ENCODE results near the gene BRD1. TPM values are rescaled to one million over a fixed set of nuclear protein-coding genes. Genes with fewer than 3 reads are reported as not detected.

The BRD1 gene
- total and polyA plus RNA-seq, 9 donors = 13.6 to 45.6 (median 35.8) TPM

DNA sequence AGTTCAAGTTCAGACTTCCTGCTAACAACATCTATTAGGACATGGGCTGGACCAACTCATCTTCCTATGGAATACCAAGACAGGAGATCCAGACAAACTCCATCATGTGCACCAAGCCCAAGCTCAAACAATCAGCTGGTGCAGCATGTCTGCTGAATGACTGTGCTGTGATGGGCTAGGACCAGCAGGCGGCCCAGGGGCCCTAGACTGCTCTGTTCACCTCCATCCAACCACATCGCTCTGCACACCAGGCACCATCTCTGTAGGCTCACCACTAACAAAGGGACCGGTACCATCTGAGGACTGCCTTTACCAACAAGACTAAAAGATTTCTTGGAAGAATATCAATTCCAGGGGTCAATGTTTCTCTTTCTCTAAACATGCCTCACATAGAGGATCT lies 10.3 kb downstream of the BRD1 start:
- Histone ChIP-seq H3K36me3 (no peaks in the 10 kb centered on the region), H3K27me3 (no peaks in the 10 kb centered on the region), H3K27ac (no peak overlapping the region), H3K4me1 (ENCODE audit: insufficient read depth) (peaks cover 25% of the 10 kb centered on the region), H3K4me3 (no peak overlapping the region), H3K9me3 (no peaks in the 10 kb centered on the region)
- intact Hi-C loops (cut with DNase I) = no loop called here
- WGBS, 3 donors = 79 to 96% (median 94%) methylated on average over 3 of the region's 3 CpGs
- DNase-seq = no peak
- TF ChIP-seq POLR2A (IDR thresholded peaks at IDR 0.05) = no peak
- no peak for TF ChIP-seq EP300 (IDR thresholded peaks at IDR 0.05)
- TF ChIP-seq, protein P1, sequence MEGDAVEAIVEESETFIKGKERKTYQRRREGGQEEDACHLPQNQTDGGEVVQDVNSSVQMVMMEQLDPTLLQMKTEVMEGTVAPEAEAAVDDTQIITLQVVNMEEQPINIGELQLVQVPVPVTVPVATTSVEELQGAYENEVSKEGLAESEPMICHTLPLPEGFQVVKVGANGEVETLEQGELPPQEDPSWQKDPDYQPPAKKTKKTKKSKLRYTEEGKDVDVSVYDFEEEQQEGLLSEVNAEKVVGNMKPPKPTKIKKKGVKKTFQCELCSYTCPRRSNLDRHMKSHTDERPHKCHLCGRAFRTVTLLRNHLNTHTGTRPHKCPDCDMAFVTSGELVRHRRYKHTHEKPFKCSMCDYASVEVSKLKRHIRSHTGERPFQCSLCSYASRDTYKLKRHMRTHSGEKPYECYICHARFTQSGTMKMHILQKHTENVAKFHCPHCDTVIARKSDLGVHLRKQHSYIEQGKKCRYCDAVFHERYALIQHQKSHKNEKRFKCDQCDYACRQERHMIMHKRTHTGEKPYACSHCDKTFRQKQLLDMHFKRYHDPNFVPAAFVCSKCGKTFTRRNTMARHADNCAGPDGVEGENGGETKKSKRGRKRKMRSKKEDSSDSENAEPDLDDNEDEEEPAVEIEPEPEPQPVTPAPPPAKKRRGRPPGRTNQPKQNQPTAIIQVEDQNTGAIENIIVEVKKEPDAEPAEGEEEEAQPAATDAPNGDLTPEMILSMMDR (IDR thresholded peaks at IDR 0.05) = no peak

DNA sequence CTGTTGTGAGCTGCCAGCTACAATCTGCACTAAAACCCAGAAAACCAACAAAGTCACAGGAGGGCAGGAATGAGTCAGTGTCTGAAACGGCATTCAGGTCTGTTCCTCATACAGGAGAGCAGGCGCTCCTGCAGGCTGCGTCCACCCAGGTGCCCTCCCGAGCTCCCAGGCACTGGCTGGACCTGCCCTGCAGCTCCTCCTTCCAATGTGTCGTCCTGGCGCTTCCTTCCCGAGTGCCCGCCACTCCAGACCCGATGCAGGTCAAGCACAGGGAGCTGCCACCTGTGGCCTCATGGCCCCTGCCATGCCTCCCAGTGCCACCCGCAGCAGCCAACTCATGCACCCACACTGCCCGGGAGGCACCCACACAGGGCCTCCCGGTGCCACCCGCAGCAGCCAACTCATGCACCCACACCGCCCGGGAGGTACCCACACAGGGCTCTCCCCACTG lies 12.0 kb downstream of the BRD1 start:
- Histone ChIP-seq H3K27ac (no peak overlapping the region), H3K27me3 (no peaks in the 10 kb centered on the region), H3K4me1 (ENCODE audit: insufficient read depth) (peaks cover 19% of the 10 kb centered on the region), H3K36me3 (no peaks in the 10 kb centered on the region), H3K4me3 (no peak overlapping the region), H3K9me3 (no peaks in the 10 kb centered on the region)
- WGBS, 3 donors = 82 to 90% (median 86%) methylated on average over 15 of the region's 15 CpGs
- no peak for DNase-seq
- intact Hi-C loops (cut with DNase I) = no loop called here
- TF ChIP-seq EP300 (IDR thresholded peaks at IDR 0.05) (no peak), POLR2A (IDR thresholded peaks at IDR 0.05) (no peak)
- TF ChIP-seq, protein P1 (IDR thresholded peaks at IDR 0.05) = no peak

DNA sequence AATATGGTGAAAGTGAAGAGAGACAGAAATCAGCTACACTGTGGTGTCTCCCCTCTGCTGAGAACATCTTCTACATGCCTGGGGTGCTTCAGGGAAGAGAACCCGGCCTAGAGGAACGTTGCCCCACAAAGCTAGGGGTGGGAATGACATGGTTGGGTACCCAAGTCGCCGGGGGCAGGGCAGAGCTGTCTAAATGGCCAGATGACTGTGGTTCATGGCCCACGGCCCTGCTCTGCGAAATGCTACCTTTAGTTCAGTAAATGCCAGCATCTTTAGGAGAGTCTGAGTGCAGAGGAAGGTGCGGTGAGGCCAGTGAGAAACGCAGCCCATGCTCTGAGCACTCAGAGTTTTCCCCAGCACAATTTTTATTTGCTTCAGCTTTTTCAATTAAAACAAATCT lies 12.8 kb downstream of the BRD1 start:
- intact Hi-C loops (cut with DNase I) = no loop called here
- TF ChIP-seq EP300 (IDR thresholded peaks at IDR 0.05) = no peak
- TF ChIP-seq, protein P1 (IDR thresholded peaks at IDR 0.05) = no peak
- no peak for TF ChIP-seq POLR2A (IDR thresholded peaks at IDR 0.05)
- Histone ChIP-seq H3K27me3 (no peaks in the 10 kb centered on the region), H3K4me3 (no peak overlapping the region), H3K9me3 (no peaks in the 10 kb centered on the region), H3K27ac (no peak overlapping the region), H3K4me1 (ENCODE audit: insufficient read depth) (peaks cover 17% of the 10 kb centered on the region), H3K36me3 (no peaks in the 10 kb centered on the region)
- DNase-seq = no peak
- WGBS, 3 donors = 78 to 82% (median 82%) methylated on average over 8 of the region's 8 CpGs

DNA sequence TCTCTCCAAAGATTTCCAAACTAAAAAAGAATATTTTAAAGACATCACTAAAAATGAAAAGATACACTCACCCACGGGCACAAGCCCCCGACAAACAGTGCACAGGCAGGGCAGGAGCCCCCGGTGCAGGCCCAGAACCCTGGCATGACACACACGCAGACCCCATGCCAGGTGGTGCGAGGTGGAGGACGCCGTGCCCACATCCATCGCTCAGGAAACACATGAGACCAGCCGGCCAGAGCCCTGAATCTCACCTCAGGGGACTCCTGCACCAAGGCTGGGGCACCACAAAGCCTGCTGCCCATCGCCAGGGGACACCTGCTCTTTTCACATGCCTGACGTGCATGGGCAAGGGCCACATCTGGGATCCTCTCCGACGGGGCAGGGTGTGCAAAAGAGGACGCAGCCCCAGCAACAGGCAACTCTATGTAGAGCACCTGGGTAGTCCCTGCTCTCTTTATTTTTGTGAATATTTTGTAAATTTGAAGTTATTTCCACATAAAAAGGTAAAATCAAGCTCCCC lies 13.4 kb downstream of the BRD1 start:
- Histone ChIP-seq H3K36me3 (no peaks in the 10 kb centered on the region), H3K4me1 (ENCODE audit: insufficient read depth) (peaks cover 17% of the 10 kb centered on the region)
- intact Hi-C loops (cut with DNase I) = no loop called here

More for the DNA sequence above, 13.4 kb downstream of the BRD1 start:
- no peak for DNase-seq
- 88 to 92% (median 89%) methylated on average over 14 of the region's 14 CpGs for WGBS, 3 donors
- no peak overlapping the region for H3K4me3 ChIP-seq
- H3K27me3 ChIP-seq = no peaks in the 10 kb centered on the region
- TF ChIP-seq EP300 (IDR thresholded peaks at IDR 0.05) = no peak
- TF ChIP-seq, protein P1 (IDR thresholded peaks at IDR 0.05) = no peak
- TF ChIP-seq POLR2A (IDR thresholded peaks at IDR 0.05) = no peak
- H3K9me3 ChIP-seq = no peaks in the 10 kb centered on the region
- H3K27ac ChIP-seq = no peak overlapping the region
